Skeletal muscle satellite cell (primary cell): ENCODE results near the gene TPD52L1.
A peak's percentile ranks its signal among the peaks of the same experiment; 100 is the strongest.

ENCODE experiments used
- H3K27me3 ChIP-seq: 2 replicates; pipeline ENCODE4 v1.7.0; 2013; ENCODE audit warnings: low read length; ENCODE audit not compliant: control insufficient read depth, insufficient read depth
- H3K36me3 ChIP-seq: 2 replicates; pipeline ENCODE4 v1.7.0; 2013; ENCODE audit warnings: mild to moderate bottlenecking, control low read depth, low read length; ENCODE audit not compliant: insufficient read depth
- H3K4me1 ChIP-seq: 2 replicates; pipeline ENCODE4 v1.7.0; 2013; ENCODE audit warnings: low read length; ENCODE audit not compliant: control insufficient read depth, insufficient read depth
- H3K4me2 ChIP-seq: 2 replicates; pipeline ENCODE4 v1.7.0; 2013; ENCODE audit warnings: mild to moderate bottlenecking, low read length
- H3K4me3 ChIP-seq: 2 replicates; pipeline ENCODE4 v1.7.0; 2013; ENCODE audit warnings: low read length
- H3K9ac ChIP-seq: 2 replicates; pipeline ENCODE4 v1.7.0; 2013; ENCODE audit warnings: mild to moderate bottlenecking, low read depth, low read length, moderate library complexity
- H3K9me3 ChIP-seq: replicated peaks from 2 replicates; pipeline ENCODE4 v1.7.0; 2013; ENCODE audit warnings: mild to moderate bottlenecking, control low read depth, low read length

Gene TPD52L1

DNA sequence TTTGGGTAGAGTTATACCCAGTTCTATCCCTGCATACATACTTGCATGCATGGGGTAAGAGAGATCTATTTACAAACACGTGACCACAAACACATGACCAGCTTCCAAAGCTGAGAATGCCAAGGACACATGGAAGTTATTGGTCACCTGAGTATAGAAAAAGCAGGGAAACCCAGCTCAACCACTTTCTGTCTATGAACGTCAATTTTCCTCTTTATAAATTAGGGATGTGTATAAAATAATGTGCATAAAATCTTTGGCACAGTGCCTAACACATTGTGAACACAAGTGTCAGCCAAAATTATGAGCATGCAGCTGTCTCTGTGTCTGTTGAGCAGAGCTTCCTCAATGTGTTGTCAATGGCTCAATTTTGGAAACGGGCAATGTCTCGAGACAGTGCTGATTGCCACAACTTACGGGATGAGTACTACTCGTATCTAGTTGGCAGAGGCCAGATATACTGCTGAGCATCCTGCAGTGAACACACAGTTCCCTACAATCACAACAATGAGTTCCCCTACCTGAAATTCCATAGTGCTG, 44.9 kb downstream of the TPD52L1 start:
- no peak overlapping the region for H3K9ac ChIP-seq
- H3K4me3 ChIP-seq, result no peak overlapping the region
- H3K4me1 ChIP-seq, result peaks cover 45% of the 10 kb centered on the region
- no peaks in the 10 kb centered on the region for H3K36me3 ChIP-seq
- H3K27me3 ChIP-seq, result no peaks in the 10 kb centered on the region
- no peak overlapping the region for H3K4me2 ChIP-seq
- H3K9me3 ChIP-seq, result no peaks in the 10 kb centered on the region

DNA sequence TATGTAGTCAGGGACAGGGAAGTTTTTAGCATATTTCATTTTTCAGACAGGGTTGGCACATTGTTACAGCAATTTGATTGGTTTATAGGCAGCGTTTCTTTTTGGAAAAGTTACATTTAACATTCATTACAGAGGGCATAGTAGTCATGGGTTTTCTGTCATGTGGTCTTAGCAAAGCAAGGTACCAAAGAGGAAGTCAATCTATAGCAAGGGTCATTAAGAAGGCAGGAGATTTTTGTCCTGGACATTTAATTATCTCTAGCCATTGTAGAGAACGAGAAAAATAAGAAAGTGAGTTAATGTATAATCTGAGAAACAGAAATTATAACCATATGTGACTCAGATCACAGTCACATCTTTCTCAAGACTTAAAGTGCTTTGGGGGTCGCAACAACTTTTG, 47.4 kb downstream of the TPD52L1 start:
- Histone ChIP-seq H3K4me3 (no peak overlapping the region), H3K4me2 (no peak overlapping the region), H3K4me1 (peaks cover 47% of the 10 kb centered on the region), H3K27me3 (no peaks in the 10 kb centered on the region), H3K9ac (no peak overlapping the region), H3K36me3 (no peaks in the 10 kb centered on the region), H3K9me3 (no peaks in the 10 kb centered on the region)

DNA sequence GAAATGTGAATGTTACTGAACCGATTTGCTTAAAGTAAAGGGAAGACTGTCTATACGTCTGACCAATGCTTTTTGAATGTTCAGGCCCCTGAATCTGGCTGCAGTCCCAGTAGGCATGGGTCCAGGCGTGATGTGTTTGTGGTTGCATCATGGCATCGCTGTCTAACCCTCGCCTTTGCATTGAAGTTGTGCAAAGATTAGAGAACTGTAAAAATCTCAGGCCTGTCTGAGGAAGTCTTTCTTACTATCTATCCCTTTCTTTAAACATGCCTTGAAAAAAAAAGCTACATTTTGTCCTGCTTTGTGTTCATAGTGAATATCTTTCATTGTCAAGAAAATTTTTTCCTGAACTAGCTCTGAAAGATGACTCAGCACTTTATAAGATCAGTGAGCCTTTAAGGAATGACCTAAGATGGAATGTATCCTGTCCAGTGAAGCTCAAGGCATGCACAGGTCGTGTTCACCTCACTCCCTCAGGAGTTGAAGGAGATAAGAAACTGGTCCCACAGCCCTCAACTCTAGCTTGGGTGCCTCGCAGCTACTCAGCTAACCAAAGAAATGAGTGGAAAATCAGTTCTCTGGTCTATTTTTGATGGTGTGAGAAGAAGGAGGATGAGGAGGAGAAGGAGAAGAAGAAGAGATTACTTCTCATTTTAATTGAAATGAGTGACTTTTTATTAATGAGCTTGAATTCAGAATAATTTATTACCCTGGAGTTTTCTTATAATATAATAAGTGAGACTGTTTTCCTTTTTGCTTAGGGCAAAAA, 48.6 kb downstream of the TPD52L1 start:
- Histone ChIP-seq H3K36me3 (no peaks in the 10 kb centered on the region), H3K9me3 (no peaks in the 10 kb centered on the region), H3K27me3 (no peaks in the 10 kb centered on the region), H3K4me1 (peaks cover 44% of the 10 kb centered on the region), H3K4me2 (peak overlapping the region; percentile 60), H3K9ac (peak overlapping the region; percentile 0), H3K4me3 (peak overlapping the region; percentile 4)

DNA sequence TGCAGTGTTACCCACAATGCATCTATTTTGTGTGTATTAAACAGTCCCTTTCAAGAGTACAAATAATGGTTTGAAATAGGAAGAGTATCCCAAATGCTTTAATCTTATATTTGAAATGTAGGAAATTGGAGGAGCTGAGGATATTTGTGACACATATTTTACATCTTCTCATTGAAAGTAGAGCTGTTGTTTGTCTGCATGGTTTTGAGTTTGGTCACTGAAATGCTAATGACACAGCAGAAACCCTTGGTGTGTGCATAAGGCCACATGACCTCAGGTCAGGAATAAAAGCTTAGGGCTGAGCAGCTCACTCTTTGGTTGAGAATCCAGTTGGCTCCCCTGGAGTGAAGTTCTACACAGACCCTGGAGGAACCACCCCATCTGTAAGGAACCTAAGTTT, 49.8 kb downstream of the TPD52L1 start:
- Histone ChIP-seq H3K9ac (no peak overlapping the region), H3K9me3 (no peaks in the 10 kb centered on the region)

DNA sequence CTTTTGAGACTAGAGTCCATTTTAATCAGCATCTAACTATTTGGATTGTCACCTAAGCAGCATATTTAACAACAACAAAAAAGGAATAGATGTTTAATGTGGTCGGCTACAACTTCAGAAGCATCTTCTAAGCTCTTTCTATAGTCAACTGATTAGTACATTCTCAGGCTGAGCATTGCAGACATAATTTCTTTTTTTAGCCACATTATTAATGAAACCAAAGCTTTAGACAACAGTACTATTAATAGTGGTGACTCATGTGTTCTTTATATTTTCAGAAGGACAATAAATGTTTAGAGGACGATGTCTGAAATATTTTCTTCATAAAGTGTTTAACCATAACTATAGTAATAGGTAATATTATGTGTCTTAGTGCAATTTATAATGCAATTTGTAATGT, 52.4 kb downstream of the TPD52L1 start:
- Histone ChIP-seq H3K4me1 (peaks cover 26% of the 10 kb centered on the region), H3K4me2 (no peak overlapping the region), H3K4me3 (no peak overlapping the region), H3K9ac (no peak overlapping the region), H3K9me3 (no peaks in the 10 kb centered on the region), H3K27me3 (no peaks in the 10 kb centered on the region), H3K36me3 (no peaks in the 10 kb centered on the region)

More for the DNA sequence above, 49.8 kb downstream of the TPD52L1 start:
- Histone ChIP-seq H3K27me3 (no peaks in the 10 kb centered on the region), H3K4me3 (no peak overlapping the region), H3K36me3 (no peaks in the 10 kb centered on the region), H3K4me2 (no peak overlapping the region), H3K4me1 (peaks cover 36% of the 10 kb centered on the region)

DNA sequence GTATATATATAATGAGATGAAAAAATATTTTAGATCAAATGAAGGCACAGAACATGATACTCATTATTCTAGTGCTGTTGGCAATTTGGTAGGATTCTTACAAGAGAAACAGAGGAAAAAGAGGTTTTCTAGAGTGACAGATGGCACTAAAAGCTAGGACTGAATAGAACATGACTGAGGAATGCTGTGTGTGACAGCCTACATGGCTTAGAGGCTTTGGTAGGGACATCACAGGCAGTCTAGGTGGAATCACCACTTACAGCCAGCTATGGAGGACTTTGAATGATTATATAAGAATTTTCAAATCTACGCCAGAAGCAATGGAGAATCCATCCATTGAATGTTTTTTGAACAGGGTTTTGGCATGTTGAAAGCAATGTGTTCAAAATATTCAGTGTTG, 52.8 kb downstream of the TPD52L1 start:
- Histone ChIP-seq H3K4me2 (no peak overlapping the region), H3K9me3 (no peaks in the 10 kb centered on the region), H3K4me3 (no peak overlapping the region), H3K4me1 (peaks cover 21% of the 10 kb centered on the region), H3K27me3 (no peaks in the 10 kb centered on the region), H3K9ac (no peak overlapping the region), H3K36me3 (no peaks in the 10 kb centered on the region)

DNA sequence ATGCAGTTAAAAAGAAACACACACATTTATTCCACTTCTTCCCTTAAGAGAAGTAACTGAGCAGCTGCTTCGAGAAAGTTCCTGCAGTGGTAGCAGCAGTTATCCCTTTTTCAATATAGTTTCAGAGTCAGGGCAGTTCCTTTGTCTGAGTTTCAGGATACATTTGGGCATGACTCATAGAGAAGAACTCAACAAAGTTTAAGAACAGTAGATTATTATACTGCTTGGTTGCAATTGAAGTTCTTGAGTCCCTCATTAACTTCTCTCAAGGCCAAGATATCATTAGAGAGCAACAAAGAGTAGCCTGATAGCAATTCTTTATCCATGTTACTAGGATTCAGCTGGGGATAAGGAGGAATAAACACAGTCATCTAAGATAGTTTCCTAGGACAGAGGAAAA, 54.4 kb downstream of the TPD52L1 start:
- Histone ChIP-seq H3K4me3 (no peak overlapping the region), H3K4me1 (peaks cover 7% of the 10 kb centered on the region)

DNA sequence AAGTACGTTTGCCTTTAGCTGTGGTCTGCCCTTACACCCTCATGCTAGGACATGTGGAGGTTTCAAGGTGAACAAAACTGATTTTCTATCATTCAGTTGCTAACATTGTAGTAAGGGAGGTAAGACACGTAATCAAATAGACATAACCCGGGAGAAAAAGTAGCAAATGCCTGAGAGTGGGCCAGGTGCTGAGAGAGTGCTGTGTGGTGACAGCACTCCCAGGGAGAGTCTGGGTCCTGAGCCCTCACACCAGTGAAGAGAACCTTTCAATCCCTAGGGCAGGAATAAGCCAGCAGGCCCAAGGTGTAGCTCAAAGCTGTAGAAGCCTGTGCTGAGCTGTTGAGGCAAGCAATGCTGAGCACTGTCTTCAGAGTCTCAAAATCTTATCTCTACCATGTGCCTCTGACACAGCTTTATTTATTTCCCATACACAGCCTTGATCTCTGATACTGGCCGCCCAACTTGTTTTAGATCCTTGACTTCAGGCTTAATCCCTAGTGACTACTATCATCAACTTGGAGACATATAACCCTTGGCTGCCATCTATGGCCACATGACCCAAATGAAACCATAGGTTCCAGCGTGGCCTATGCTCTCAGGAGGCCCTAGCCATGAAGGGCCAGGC, 55.2 kb downstream of the TPD52L1 start:
- Histone ChIP-seq H3K36me3 (no peaks in the 10 kb centered on the region), H3K4me3 (no peak overlapping the region), H3K9me3 (no peaks in the 10 kb centered on the region), H3K9ac (no peak overlapping the region), H3K4me1 (no peaks in the 10 kb centered on the region), H3K4me2 (no peak overlapping the region), H3K27me3 (no peaks in the 10 kb centered on the region)

More for the DNA sequence above, 54.4 kb downstream of the TPD52L1 start:
- Histone ChIP-seq H3K4me2 (no peak overlapping the region), H3K36me3 (no peaks in the 10 kb centered on the region), H3K9me3 (no peaks in the 10 kb centered on the region), H3K9ac (no peak overlapping the region), H3K27me3 (no peaks in the 10 kb centered on the region)

DNA sequence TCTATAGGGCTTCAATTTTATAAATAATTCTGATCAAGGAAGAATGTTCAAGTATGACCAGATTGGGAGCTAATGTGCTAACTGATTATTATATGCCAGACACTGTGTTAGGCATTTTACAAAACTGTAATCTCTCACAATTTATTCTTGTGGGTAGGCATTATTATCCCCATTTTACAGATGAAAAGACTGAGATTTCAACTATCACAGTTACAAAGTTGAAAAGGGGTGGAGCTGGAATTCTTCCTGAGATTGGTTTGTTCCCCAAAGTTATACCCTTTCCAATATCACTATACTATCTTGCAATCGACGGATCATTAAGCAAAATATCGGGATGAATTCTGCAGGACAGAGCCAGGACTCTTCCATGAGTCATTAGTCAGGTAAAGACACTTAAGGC, 57.1 kb downstream of the TPD52L1 start:
- Histone ChIP-seq H3K9ac (no peak overlapping the region), H3K9me3 (no peaks in the 10 kb centered on the region), H3K27me3 (no peaks in the 10 kb centered on the region), H3K36me3 (no peaks in the 10 kb centered on the region), H3K4me2 (no peak overlapping the region), H3K4me1 (no peaks in the 10 kb centered on the region), H3K4me3 (no peak overlapping the region)

DNA sequence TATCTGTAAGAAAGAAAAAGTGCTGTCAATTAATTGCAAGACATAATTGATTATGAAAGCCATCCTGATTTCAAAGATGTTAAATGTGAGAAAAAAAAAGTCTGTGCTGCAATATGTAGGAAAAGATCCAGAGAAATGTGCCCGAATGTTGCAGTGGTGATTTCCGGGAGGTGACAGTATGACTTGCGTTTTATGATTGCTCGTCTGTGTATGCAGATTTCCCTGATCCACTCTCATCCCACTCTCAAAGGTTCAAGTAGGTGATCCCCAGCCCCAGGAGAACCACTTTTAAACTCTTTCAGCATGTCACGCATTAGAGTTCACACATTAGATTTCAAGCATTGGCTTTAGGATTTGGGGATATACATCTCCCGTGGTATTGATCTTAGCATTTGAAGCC, 57.8 kb downstream of the TPD52L1 start:
- H3K9me3 ChIP-seq, result no peaks in the 10 kb centered on the region
- no peaks in the 10 kb centered on the region for H3K27me3 ChIP-seq
- no peak overlapping the region for H3K4me3 ChIP-seq
- no peak overlapping the region for H3K4me2 ChIP-seq
- H3K36me3 ChIP-seq, result no peaks in the 10 kb centered on the region
- H3K4me1 ChIP-seq, result no peaks in the 10 kb centered on the region
- no peak overlapping the region for H3K9ac ChIP-seq

DNA sequence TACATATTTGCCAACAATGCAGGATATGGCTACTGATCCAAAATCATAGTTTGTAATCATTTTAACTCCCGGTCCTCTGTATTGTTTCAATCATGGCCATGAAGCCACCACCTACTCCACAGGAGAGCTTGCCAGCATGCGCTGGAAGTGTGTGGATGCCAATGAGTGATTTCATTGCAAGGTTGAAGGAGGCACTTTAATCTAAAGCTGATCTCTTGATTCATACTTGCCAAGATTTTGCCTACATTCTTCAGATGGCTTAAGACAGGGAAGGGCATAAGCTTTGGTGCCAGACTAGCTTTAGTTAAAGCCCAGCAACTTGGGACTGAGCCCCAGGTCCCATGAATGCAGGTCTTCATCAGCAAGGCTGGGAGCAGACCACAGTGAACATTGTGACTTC, 58.8 kb downstream of the TPD52L1 start:
- Histone ChIP-seq H3K27me3 (no peaks in the 10 kb centered on the region), H3K4me3 (no peak overlapping the region), H3K4me2 (no peak overlapping the region), H3K9me3 (no peaks in the 10 kb centered on the region), H3K9ac (no peak overlapping the region), H3K4me1 (no peaks in the 10 kb centered on the region), H3K36me3 (no peaks in the 10 kb centered on the region)

DNA sequence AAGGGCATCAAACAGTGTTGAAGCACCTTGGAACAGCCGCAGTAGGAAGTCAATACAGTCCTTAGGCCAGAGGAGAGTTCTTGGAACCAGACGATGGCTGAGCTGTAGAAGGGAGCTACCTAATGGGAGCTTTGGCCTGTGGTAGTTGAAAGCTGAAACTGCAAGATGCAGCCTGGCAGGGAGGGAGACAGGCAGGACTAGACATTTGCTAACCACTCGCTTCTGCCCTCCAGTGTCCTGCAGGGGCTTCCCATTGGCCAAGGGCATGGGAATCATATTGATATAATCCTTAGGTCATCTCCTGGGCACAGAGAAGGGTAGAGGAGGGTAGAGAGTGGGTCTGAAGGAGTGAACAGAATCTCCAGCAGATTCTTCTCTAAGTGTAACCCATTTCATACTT, 60.4 kb downstream of the TPD52L1 start:
- Histone ChIP-seq H3K27me3 (no peaks in the 10 kb centered on the region), H3K4me2 (no peak overlapping the region), H3K9me3 (no peaks in the 10 kb centered on the region), H3K9ac (no peak overlapping the region), H3K36me3 (no peaks in the 10 kb centered on the region), H3K4me1 (no peaks in the 10 kb centered on the region), H3K4me3 (no peak overlapping the region)
